SK-N-SH (cell line): ENCODE results near the gene CNST. TPM values are rescaled to one million over a fixed set of nuclear protein-coding genes. Genes with fewer than 3 reads are reported as not detected.

Experiments
- CTCF ChIA-PET: fragments of 300-600, 350-600 bp; formaldehyde crosslinking; extraction: SDS; loops from one replicate; lab custom pipeline; 2021; lab: Yijun Ruan, JAX
- POLR2A ChIA-PET: fragments of 350-600 bp; sonication (Branson Sonifier 250); formaldehyde crosslinking; extraction: SDS; loops from one replicate; lab custom pipeline; 2020; ENCODE audit warnings: antibody characterized with exemption, inconsistent platforms; lab: Yijun Ruan, JAX
- DNase-seq: peaks from one replicate; pipeline ENCODE4 v3.0.0; 2012
- H2AFZ ChIP-seq: fragments of 200-600 bp; sonication (generic); 2 replicates; pipeline ENCODE4 v1.8.1; 2016; ENCODE audit warnings: antibody characterized with exemption, mild to moderate bottlenecking, low read depth
- H3F3A ChIP-seq: fragments of 200-600 bp; sonication (generic); replicated peaks from 2 replicates; pipeline ENCODE3; 2016; ENCODE audit warnings: antibody characterized with exemption, mild to moderate bottlenecking; ENCODE audit not compliant: insufficient read depth
- H3K27ac ChIP-seq, 2 experiments: fragments of 200-500 bp in 1 of 2; fragments of 200-600 bp in 1 of 2; sonication (Bioruptor generic) in 1 of 2; sonication (generic), shearing (Covaris generic) in 1 of 2; 2 replicates each; pipeline versions ENCODE4 v1.5.1 to v1.6.1; 2014 to 2016; ENCODE audit warnings: low read depth in 2 of 2, inconsistent platforms in 1 of 2, low read length in 1 of 2, mild to moderate bottlenecking in 1 of 2, mixed read lengths in 1 of 2
- H3K27me3 ChIP-seq: fragments of 200-600 bp; sonication (generic), shearing (Covaris generic); 2 replicates; pipeline ENCODE4 v1.6.1; 2016; ENCODE audit warnings: mixed run types; ENCODE audit not compliant: insufficient read depth
- H3K36me3 ChIP-seq, 2 experiments: fragments of 200-500 bp in 1 of 2; fragments of 200-600 bp in 1 of 2; sonication (Bioruptor generic) in 1 of 2; sonication (generic) in 1 of 2; replicated peaks in 1 of 2; 2 replicates each; pipeline versions ENCODE3 to v1.5.1; 2014 to 2016; ENCODE audit warnings: low read length in 1 of 2, mild to moderate bottlenecking in 1 of 2; ENCODE audit not compliant: insufficient read depth in 2 of 2, control insufficient read depth in 1 of 2
- H3K4me1 ChIP-seq, 2 experiments: fragments of 200-500 bp in 1 of 2; fragments of 200-600 bp in 1 of 2; sonication (Bioruptor generic) in 1 of 2; sonication (generic), shearing (Covaris generic) in 1 of 2; 2 replicates each; pipeline versions ENCODE4 v1.5.1 to v1.6.1; 2014 to 2016; ENCODE audit warnings: low read depth in 1 of 2, low read length in 1 of 2, mixed run types in 1 of 2; ENCODE audit not compliant: insufficient read depth in 2 of 2, control insufficient read depth in 1 of 2
- H3K4me2 ChIP-seq: fragments of 200-600 bp; sonication (generic), shearing (Covaris generic); 2 replicates; pipeline ENCODE4 v1.6.1; 2017; ENCODE audit warnings: mixed run types
- H3K4me3 ChIP-seq, 2 experiments: fragments of 200-500 bp in 1 of 2; fragments of 200-600 bp in 1 of 2; sonication (Bioruptor generic) in 1 of 2; sonication (generic), shearing (Covaris generic) in 1 of 2; 2 replicates each; pipeline versions ENCODE4 v1.5.1 to v1.8.1; 2014 to 2016; ENCODE audit warnings: low read depth in 2 of 2, inconsistent platforms in 1 of 2, low read length in 1 of 2, mild to moderate bottlenecking in 1 of 2, mixed read lengths in 1 of 2, moderate library complexity in 1 of 2
- H3K79me2 ChIP-seq: fragments of 200-600 bp; sonication (generic); 2 replicates; pipeline ENCODE4 v1.8.1; 2017; ENCODE audit warnings: mild to moderate bottlenecking; ENCODE audit not compliant: insufficient read depth
- H3K9ac ChIP-seq: fragments of 200-600 bp; sonication (generic); 2 replicates; pipeline ENCODE4 v1.6.1; 2017; ENCODE audit warnings: mixed run types
- H3K9me2 ChIP-seq: fragments of 200-600 bp; sonication (generic); 2 replicates; pipeline ENCODE4 v1.6.1; 2017; ENCODE audit warnings: mixed run types
- H3K9me3 ChIP-seq: fragments of 200-600 bp; sonication (generic); 2 replicates; pipeline ENCODE4 v1.6.1; 2017; ENCODE audit warnings: mixed run types, mild to moderate bottlenecking, moderate library complexity
- H4K20me1 ChIP-seq: fragments of 200-600 bp; sonication (generic); 2 replicates; pipeline ENCODE4 v1.6.1; 2017; ENCODE audit warnings: mild to moderate bottlenecking, mixed run types; ENCODE audit not compliant: insufficient read depth
- CHD2 ChIP-seq: fragments of 150-350 bp; IDR thresholded peaks from 2 replicates; pipeline ENCODE4 v1.6.1; 2018; ENCODE audit warnings: low read length; ENCODE audit not compliant: partially characterized antibody
- EP300 ChIP-seq, 2 experiments: IDR thresholded peaks; 2 replicates each; pipeline versions ENCODE4 v1.4.0 to v1.6.1; 2012; ENCODE audit warnings: borderline replicate concordance in 1 of 2, low read depth in 1 of 2, low read length in 1 of 2
- EZH2phosphoT487 ChIP-seq: fragments of 200-600 bp; sonication (generic); IDR thresholded peaks from 2 replicates; pipeline ENCODE4 v1.6.1; 2017; ENCODE audit warnings: low read depth, mixed run types, mild to moderate bottlenecking, antibody characterized with exemption, moderate library complexity, borderline replicate concordance
- FOSL2 ChIP-seq: IDR thresholded peaks from 2 replicates; pipeline ENCODE4 v1.4.0; 2012; ENCODE audit warnings: low read depth, mild to moderate bottlenecking, moderate library complexity, borderline replicate concordance
- FOXJ3 ChIP-seq: sonication (generic); formaldehyde crosslinking; IDR thresholded peaks from 2 replicates; pipeline ENCODE4 v1.5.1; 2020; ENCODE audit warnings: mild to moderate bottlenecking, missing genetic modification reagents
- GABPA ChIP-seq: IDR thresholded peaks from 2 replicates; pipeline ENCODE4 v1.4.0; 2012; ENCODE audit warnings: low read depth, mild to moderate bottlenecking
- JUND ChIP-seq: IDR thresholded peaks from 2 replicates; pipeline ENCODE4 v1.4.0; 2012
- MAX ChIP-seq: IDR thresholded peaks from 2 replicates; pipeline ENCODE4 v1.4.0; 2012; ENCODE audit warnings: low read depth
- MEF2A ChIP-seq: IDR thresholded peaks from 2 replicates; pipeline ENCODE4 v1.4.0; 2012; ENCODE audit warnings: low read depth, borderline replicate concordance
- NFIC ChIP-seq: IDR thresholded peaks from 2 replicates; pipeline ENCODE4 v1.4.0; 2012; ENCODE audit warnings: borderline replicate concordance
- NRF1 ChIP-seq: IDR thresholded peaks from 2 replicates; pipeline ENCODE4 v1.6.1; 2012; ENCODE audit warnings: low read depth, mild to moderate bottlenecking, low read length
- PBX3 ChIP-seq: IDR thresholded peaks from 2 replicates; pipeline ENCODE4; 2012
- RFX5 ChIP-seq: IDR thresholded peaks from 2 replicates; pipeline ENCODE4 v1.6.1; 2012; ENCODE audit warnings: mild to moderate bottlenecking, improper control_type of control experiment, low read length
- RXRA ChIP-seq: IDR thresholded peaks from 2 replicates; pipeline ENCODE4 v1.4.0; 2012; ENCODE audit warnings: low read depth, mild to moderate bottlenecking, borderline replicate concordance
- TCF12 ChIP-seq: IDR thresholded peaks from 2 replicates; pipeline ENCODE4 v1.4.0; 2012
- TEAD4 ChIP-seq: IDR thresholded peaks from 2 replicates; pipeline ENCODE4 v1.4.0; 2012; ENCODE audit warnings: mild to moderate bottlenecking, borderline replicate concordance; ENCODE audit not compliant: insufficient read depth
- USF1 ChIP-seq: IDR thresholded peaks from 2 replicates; pipeline ENCODE4 v1.4.0; 2012; ENCODE audit warnings: low read depth, borderline replicate concordance
- YY1 ChIP-seq: IDR thresholded peaks from 2 replicates; pipeline ENCODE4 v1.4.0; 2012; ENCODE audit warnings: low read depth, mild to moderate bottlenecking
- ZBTB33 ChIP-seq: IDR thresholded peaks from 2 replicates; pipeline ENCODE4 v1.4.0; 2012; ENCODE audit warnings: low read depth, borderline replicate concordance
- whole genome bisulfite sequencing: methylation state at CpG from one replicate; pipeline ENCODE4 v1.1.6; 2017; ENCODE audit warnings: low lambda C conversion rate; 5-methylcytosine and 5-hydroxymethylcytosine counted together
- polyA plus RNA-seq, 3 experiments: library from polyadenylated mRNA; depleted of rRNA; stranded (reverse); fragments of >200 nt; gene quantifications; 2 replicates each; pipeline ENCODE4 v1.2.3, GENCODE V29; 2012

CNST gene
- polyA plus RNA-seq, 1 of the 3 experiments (the other 2 are of a cell fraction) = 21.7 TPM

- no peak for DNase-seq
- peaks cover 25% of the 10 kb centered on the region for H3F3A ChIP-seq
- TF ChIP-seq EP300 (IDR thresholded peaks at IDR 0.05; ENCODE audit: borderline replicate concordance in 1 of 2, low read depth in 1 of 2, low read length in 1 of 2) (no peak), ZBTB33 (no peak), MEF2A (no peak), FOXJ3 (no peak), EZH2phosphoT487 (no peak), YY1 (no peak), NFIC (no peak), RXRA (no peak), TEAD4 (no peak), CHD2 (no peak), PBX3 (no peak), MAX (no peak), GABPA (no peak), TCF12 (no peak), FOSL2 (no peak), USF1 (no peak), RFX5 (no peak), NRF1 (no peak), JUND (no peak)
- TF ChIP-seq, all 33 proteins: peak for 0
- peak overlapping the region in 1 of 2 experiments; percentile 14; a peak in 3 of 4 replicates for H3K27ac ChIP-seq
- no peak overlapping the region for H3K4me3 ChIP-seq
- CTCF ChIA-PET = interaction anchor here (0.9 to 2.1 kb wide), 2 partner anchors 48 to 379 kb away, joined by 3 to 8 read pairs; no protein-coding TSS in a partner anchor
- POLR2A ChIA-PET = no interaction called here
- peaks cover 43% of the 10 kb centered on the region for H3K79me2 ChIP-seq
- no peaks in the 10 kb centered on the region for H3K9me3 ChIP-seq
- no peak overlapping the region for H3K4me2 ChIP-seq
- H3K27me3 ChIP-seq = no peaks in the 10 kb centered on the region
- peaks cover 30 to 56% of the 10 kb centered on the region in 2 experiments for H3K36me3 ChIP-seq
- H3K4me1 ChIP-seq = peaks cover 0 to 3% of the 10 kb centered on the region in 2 experiments; a peak in 1 of 4 replicates
- no peaks in the 10 kb centered on the region for H4K20me1 ChIP-seq
- WGBS = 83% methylated on average over 2 of the region's 2 CpGs
- H3K9me2 ChIP-seq = no peaks in the 10 kb centered on the region
- H3K9ac ChIP-seq = no peak overlapping the region
- H2AFZ ChIP-seq = no peak overlapping the region
These were observed 75.1 kb downstream of the CNST start for GRCh38 chr1:246641394-246641793.
